GM19468 (cell line): Measurements from ENCODE around the gene ATG9A.

Experiments used
- ATAC-seq: cut with Tn5 transposase; IDR thresholded peaks from one replicate; pipeline ENCODE4 v1.9.1; 2021; ENCODE audit warnings: mild to moderate bottlenecking, moderate library complexity, moderate number of reproducible peaks; ENCODE audit not compliant: unreplicated experiment; ENCODE audit errors: extremely low read depth

The ATG9A gene

GRCh38 chr2:219253753-219254589 is 24.5 kb upstream of the ATG9A start, which contains the start of gene TUBA4A:
TUBA4A (minus strand) TSS chr2:219253918; CDS start chr2:219253858, 60 bp downstream.
- ATAC-seq: peak; percentile 23

GRCh38 chr2:219252900-219253752 is 23.7 kb upstream of the ATG9A start, which contains the start of gene TUBA4B:
TUBA4B (plus strand) TSS chr2:219253243; CDS start chr2:219253408, 165 bp downstream.
- ATAC-seq: no peak

GRCh38 chr2:219252570-219252899 is 23.1 kb upstream of the ATG9A start:
- no peak for ATAC-seq

GRCh38 chr2:219252084-219252483 is 22.6 kb upstream of the ATG9A start:
- ATAC-seq: no peak

GRCh38 chr2:219251656-219252055 is 22.2 kb upstream of the ATG9A start:
- ATAC-seq: no peak

GRCh38 chr2:219250049-219250781 is 20.8 kb upstream of the ATG9A start:
- ATAC-seq: no peak

GRCh38 chr2:219249203-219249980 is 20.0 kb upstream of the ATG9A start:
- peak; percentile 37 for ATAC-seq

GRCh38 chr2:219248845-219249202 is 19.4 kb upstream of the ATG9A start:
- no peak for ATAC-seq

GRCh38 chr2:219247678-219248642 is 18.5 kb upstream of the ATG9A start:
- no peak for ATAC-seq

- ATAC-seq: no peak
Measured at GRCh38 chr2:219246559-219246958, 17.1 kb upstream of the ATG9A start.

- no peak for ATAC-seq
Measured at GRCh38 chr2:219245899-219246230, 16.4 kb upstream of the ATG9A start.

- peak; percentile 65 for ATAC-seq
Measured at GRCh38 chr2:219245148-219245898, 15.9 kb upstream of the ATG9A start, which contains the start of the genes GLB1L and STK16. GLB1L (minus strand) TSS chr2:219245444; CDS start chr2:219243573, 1,871 bp downstream. STK16 (plus strand) TSS chr2:219245479; CDS start chr2:219246000, 521 bp downstream.

- no peak for ATAC-seq
Measured at GRCh38 chr2:219244789-219245147, 15.3 kb upstream of the ATG9A start.

- ATAC-seq: no peak
Measured at GRCh38 chr2:219243291-219243761, 13.9 kb upstream of the ATG9A start.

- no peak for ATAC-seq
Measured at GRCh38 chr2:219234331-219234730, 4.9 kb upstream of the ATG9A start.

- no peak for ATAC-seq
Measured at GRCh38 chr2:219230059-219230540, 664 bp upstream of the ATG9A start.

- no peak for ATAC-seq
Measured at GRCh38 chr2:219228911-219229304, 528 bp downstream of the ATG9A start.
